Measurements from ENCODE around the gene E2F1.

DNA sequence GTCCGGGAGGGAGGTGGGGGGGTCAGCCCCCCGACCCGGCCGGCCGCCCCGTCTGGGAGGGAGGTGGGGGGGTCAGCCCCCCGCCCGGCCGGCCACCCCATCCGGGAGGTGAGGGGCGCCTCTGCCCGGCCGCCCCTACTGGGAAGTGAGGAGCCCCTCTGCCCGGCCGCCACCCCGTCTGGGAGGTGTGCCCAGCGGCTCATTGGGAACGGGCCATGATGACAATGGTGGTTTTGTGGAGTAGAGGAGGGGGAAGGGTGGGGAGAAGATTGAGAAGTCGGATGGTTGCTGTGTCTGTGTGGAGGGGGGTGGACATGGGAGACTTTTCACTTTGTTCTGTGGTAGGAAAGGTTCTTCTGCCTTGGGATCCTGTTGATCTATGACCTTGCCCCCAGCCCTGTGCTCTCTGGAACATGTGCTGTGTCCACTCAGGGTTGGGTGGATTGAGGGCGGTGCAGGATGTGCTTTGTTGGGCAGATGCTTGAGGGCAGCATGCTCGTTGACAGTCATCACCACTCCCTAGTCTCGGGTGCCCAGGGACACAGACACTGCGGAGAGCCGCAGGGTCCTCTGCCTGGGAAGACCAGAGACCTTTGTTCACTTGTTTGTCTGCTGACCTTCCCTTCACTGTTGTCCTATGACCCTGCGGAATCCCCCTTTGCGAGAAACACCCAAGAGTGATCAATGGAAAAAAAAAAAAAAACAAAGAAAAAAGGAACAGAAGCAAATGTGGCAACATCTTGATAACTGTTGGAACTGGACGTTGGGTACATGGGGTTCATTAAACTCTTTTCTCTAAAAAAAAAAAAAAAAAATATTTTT is 15.7 kb upstream of the E2F1 start:
- TF ChIP-seq, protein P1, sequence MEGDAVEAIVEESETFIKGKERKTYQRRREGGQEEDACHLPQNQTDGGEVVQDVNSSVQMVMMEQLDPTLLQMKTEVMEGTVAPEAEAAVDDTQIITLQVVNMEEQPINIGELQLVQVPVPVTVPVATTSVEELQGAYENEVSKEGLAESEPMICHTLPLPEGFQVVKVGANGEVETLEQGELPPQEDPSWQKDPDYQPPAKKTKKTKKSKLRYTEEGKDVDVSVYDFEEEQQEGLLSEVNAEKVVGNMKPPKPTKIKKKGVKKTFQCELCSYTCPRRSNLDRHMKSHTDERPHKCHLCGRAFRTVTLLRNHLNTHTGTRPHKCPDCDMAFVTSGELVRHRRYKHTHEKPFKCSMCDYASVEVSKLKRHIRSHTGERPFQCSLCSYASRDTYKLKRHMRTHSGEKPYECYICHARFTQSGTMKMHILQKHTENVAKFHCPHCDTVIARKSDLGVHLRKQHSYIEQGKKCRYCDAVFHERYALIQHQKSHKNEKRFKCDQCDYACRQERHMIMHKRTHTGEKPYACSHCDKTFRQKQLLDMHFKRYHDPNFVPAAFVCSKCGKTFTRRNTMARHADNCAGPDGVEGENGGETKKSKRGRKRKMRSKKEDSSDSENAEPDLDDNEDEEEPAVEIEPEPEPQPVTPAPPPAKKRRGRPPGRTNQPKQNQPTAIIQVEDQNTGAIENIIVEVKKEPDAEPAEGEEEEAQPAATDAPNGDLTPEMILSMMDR (IDR thresholded peaks at IDR 0.05): no peak
- TF ChIP-seq EZH2 (IDR thresholded peaks at IDR 0.05; ENCODE audit: borderline replicate concordance, insufficient read depth, low read depth, low read length, poor library complexity, severe bottlenecking): no peak

Data from B cell (primary cell).